ENCODE results near the gene PLCH2. TPM values are rescaled to one million over a fixed set of nuclear protein-coding genes. Genes with fewer than 3 reads are reported as not detected.
A peak's percentile ranks its signal among the peaks of the same experiment; 100 is the strongest.

Gene PLCH2
- total and polyA plus RNA-seq, 4 donors: 2.1 to 7.9 (median 3.4) TPM

DNA sequence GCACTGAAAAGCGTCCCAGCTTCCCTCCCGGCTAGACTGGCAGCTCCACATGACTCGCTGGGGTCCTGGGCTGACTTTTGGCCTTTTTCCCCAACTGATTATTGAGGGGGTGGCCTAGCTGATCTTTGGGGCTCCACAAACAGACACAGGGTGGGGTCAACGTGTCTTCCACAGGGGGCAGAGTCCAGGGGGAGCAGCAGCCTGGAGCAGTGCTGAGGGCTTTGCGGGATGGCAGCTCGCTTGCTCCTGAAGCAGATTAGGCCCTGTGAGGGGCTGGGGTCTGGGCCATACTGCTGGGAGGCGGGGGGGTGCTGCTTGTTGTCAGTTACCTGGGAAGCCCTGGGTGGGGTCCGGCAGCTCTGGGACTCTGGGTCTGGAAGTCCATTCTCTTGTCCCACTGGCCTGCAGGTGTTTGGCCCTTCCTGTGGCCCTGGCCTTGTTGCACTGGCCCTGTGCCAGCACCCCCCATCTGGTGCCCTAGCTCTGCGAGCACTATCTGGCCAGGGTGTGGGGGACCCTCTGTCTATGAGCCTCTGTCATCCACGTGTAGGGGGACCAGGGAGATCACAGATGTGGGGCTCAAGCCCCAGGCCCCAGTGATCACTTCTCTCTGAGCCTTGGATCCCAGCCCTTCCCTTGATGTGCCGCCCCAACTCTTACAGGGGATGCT is 66.3 kb downstream of the PLCH2 start:
- Histone ChIP-seq H3K9ac (ENCODE audit: insufficient read depth in 1 of 2, low read length in 2 of 2) (no peak overlapping the region), H3K36me3 (ENCODE audit: control insufficient read depth in 4 of 4, insufficient read depth in 4 of 4, low read length in 4 of 4) (no peaks in the 10 kb centered on the region), H3K4me3 (no peak overlapping the region), H3K4me1 (ENCODE audit: control insufficient read depth in 5 of 5, insufficient read depth in 5 of 5, low read length in 5 of 5) (peaks cover 0 to 35% (median 10%) of the 10 kb centered on the region in 5 donors), H3K27ac (ENCODE audit: low read depth in 1 of 2, low read length in 1 of 2) (no peak overlapping the region), H3K9me3 (ENCODE audit: control insufficient read depth in 4 of 4, insufficient read depth in 3 of 4, low read length in 3 of 4) (no peaks in the 10 kb centered on the region), H3K27me3 (ENCODE audit: control insufficient read depth in 3 of 3, insufficient read depth in 3 of 3, low read length in 2 of 3) (peaks cover 0 to 5% (median 0%) of the 10 kb centered on the region in 3 donors)
- ATAC-seq (ENCODE audit: insufficient read depth, low FRiP score) (no peak), DNase-seq (no peak)
- TF ChIP-seq, protein P1, sequence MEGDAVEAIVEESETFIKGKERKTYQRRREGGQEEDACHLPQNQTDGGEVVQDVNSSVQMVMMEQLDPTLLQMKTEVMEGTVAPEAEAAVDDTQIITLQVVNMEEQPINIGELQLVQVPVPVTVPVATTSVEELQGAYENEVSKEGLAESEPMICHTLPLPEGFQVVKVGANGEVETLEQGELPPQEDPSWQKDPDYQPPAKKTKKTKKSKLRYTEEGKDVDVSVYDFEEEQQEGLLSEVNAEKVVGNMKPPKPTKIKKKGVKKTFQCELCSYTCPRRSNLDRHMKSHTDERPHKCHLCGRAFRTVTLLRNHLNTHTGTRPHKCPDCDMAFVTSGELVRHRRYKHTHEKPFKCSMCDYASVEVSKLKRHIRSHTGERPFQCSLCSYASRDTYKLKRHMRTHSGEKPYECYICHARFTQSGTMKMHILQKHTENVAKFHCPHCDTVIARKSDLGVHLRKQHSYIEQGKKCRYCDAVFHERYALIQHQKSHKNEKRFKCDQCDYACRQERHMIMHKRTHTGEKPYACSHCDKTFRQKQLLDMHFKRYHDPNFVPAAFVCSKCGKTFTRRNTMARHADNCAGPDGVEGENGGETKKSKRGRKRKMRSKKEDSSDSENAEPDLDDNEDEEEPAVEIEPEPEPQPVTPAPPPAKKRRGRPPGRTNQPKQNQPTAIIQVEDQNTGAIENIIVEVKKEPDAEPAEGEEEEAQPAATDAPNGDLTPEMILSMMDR (IDR thresholded peaks at IDR 0.05; ENCODE audit: control extremely low read depth, extremely low read depth): no peak
- WGBS, 2 donors: 87 to 89% methylated on average over 11 of the region's 11 CpGs

DNA sequence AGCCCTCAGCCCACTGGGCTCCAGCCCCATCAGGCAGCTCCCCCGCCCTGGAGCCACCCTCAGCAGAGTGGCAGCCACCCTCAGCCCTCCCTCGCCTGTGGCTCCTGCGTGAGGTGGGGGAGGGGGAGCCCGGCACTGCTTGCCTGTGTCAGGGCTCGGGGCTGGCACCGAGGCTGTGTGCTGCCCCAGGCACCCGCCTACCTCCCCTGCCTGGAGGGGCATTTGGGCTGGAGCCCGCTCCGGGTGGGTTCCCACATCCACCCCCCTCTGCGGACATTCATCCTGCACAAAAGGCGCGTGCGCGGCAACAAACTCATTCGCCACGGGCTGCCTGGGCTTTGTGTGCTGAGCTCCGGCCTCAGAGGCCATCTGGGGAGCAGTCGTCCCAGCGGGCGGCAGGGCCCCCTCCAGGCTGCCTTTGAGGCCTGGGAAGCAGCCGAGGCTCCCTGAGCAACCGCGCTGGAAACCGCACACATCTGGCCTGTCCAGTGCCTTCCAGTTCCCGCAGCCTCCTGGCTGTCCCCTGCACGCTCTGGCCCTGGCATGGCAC is 67.5 kb downstream of the PLCH2 start:
- DNase-seq (peak in 1 of 3 donors; percentile 54), ATAC-seq (ENCODE audit: insufficient read depth, low FRiP score) (no peak)
- H3K9me3 ChIP-seq (ENCODE audit: control insufficient read depth in 4 of 4, insufficient read depth in 3 of 4, low read length in 3 of 4): no peaks in the 10 kb centered on the region
- no peak overlapping the region for H3K9ac ChIP-seq (ENCODE audit: insufficient read depth in 1 of 2, low read length in 2 of 2)
- peaks cover 2 to 47% (median 13%) of the 10 kb centered on the region in 5 donors for H3K4me1 ChIP-seq (ENCODE audit: control insufficient read depth in 5 of 5, insufficient read depth in 5 of 5, low read length in 5 of 5)
- 27 to 45% methylated on average over 25 to 26 of the region's 26 CpGs for WGBS, 2 donors
- H3K36me3 ChIP-seq (ENCODE audit: control insufficient read depth in 4 of 4, insufficient read depth in 4 of 4, low read length in 4 of 4): no peaks in the 10 kb centered on the region
- H3K27me3 ChIP-seq (ENCODE audit: control insufficient read depth in 3 of 3, insufficient read depth in 3 of 3, low read length in 2 of 3): no peaks in the 10 kb centered on the region
- no peak overlapping the region for H3K27ac ChIP-seq (ENCODE audit: low read depth in 1 of 2, low read length in 1 of 2)
- TF ChIP-seq, protein P1 (IDR thresholded peaks at IDR 0.05; ENCODE audit: control extremely low read depth, extremely low read depth): no peak
- H3K4me3 ChIP-seq: no peak overlapping the region

DNA sequence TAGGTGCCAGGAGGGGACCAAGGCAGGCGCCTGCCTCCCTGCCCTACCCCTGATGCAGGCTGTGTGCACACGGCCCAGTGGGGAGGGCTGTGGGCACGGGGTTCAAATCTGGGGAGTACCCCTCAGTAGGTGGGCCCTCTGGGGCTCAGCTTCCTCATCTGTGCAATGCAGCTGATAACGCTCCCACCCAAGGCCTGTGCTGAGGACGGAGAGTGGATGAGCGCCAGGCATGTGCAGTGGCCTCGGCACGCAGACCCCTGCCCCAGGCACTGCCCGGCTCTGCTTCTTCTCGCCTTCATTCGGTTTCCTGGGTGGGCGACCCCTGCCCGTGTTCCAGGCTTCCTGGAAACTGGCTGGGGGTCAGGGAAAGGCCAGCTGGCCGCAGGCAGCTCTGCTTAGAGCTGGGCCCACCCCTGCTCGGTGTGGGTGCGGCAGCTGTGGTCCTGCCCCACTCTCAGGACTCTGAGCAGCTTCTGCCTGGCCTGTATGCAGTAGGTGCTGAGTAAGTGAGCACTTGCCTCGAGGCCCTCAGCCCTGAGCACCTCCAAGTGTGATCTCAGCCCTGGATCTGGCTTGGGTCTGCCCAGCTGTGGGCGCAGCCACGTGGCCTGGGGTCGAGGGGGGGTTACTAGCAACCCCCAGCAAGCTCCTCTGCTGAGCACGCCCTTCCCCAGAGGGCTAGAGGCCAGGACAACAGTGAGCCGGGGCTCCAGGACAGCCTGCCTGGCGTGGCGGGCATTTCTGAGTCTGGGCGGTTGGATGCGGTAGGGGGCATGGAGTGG is 68.2 kb downstream of the PLCH2 start:
- Histone ChIP-seq H3K27me3 (ENCODE audit: control insufficient read depth in 3 of 3, insufficient read depth in 3 of 3, low read length in 2 of 3) (no peaks in the 10 kb centered on the region), H3K4me1 (ENCODE audit: control insufficient read depth in 5 of 5, insufficient read depth in 5 of 5, low read length in 5 of 5) (peaks cover 2 to 53% (median 16%) of the 10 kb centered on the region in 5 donors), H3K9ac (ENCODE audit: insufficient read depth in 1 of 2, low read length in 2 of 2) (no peak overlapping the region), H3K4me3 (no peak overlapping the region), H3K9me3 (ENCODE audit: control insufficient read depth in 4 of 4, insufficient read depth in 3 of 4, low read length in 3 of 4) (no peaks in the 10 kb centered on the region), H3K36me3 (ENCODE audit: control insufficient read depth in 4 of 4, insufficient read depth in 4 of 4, low read length in 4 of 4) (no peaks in the 10 kb centered on the region), H3K27ac (ENCODE audit: low read depth in 1 of 2, low read length in 1 of 2) (no peak overlapping the region)
- DNase-seq (no peak), ATAC-seq (ENCODE audit: insufficient read depth, low FRiP score) (no peak)
- TF ChIP-seq, protein P1 (IDR thresholded peaks at IDR 0.05; ENCODE audit: control extremely low read depth, extremely low read depth): no peak
- 57 to 69% methylated on average over 26 of the region's 26 CpGs for WGBS, 2 donors
